Measurements from ENCODE around the gene TMEM269. TPM values are rescaled to one million over a fixed set of nuclear protein-coding genes. Genes with fewer than 3 reads are reported as not detected.

TMEM269 gene
- total and polyA plus RNA-seq, 9 of the 15 experiments (the other 6 are each of a cell fraction or from before 2014, with no cell fraction given), result 0.09 to 0.49 (median 0.21) TPM

GRCh38 chr1:42766741-42767509 is 17.9 kb upstream of the TMEM269 start, which contains the start of the genes C1orf50 and P3H1 (continued):
- 0 out of 4 replicates have a peak, but pooled peaks of 1 of the 2 experiments have one; percentile 88 for TF ChIP-seq TEAD1 (CRISPR knock-in tag; IDR thresholded peaks at IDR 0.05)
- TF ChIP-seq ETS1 (conservative IDR thresholded peaks at IDR 0.05; ENCODE audit: control insufficient read depth, low read depth, low read length), result peak; percentile 24; the same call in 1 of the 2 replicates
- TF ChIP-seq, protein P1, sequence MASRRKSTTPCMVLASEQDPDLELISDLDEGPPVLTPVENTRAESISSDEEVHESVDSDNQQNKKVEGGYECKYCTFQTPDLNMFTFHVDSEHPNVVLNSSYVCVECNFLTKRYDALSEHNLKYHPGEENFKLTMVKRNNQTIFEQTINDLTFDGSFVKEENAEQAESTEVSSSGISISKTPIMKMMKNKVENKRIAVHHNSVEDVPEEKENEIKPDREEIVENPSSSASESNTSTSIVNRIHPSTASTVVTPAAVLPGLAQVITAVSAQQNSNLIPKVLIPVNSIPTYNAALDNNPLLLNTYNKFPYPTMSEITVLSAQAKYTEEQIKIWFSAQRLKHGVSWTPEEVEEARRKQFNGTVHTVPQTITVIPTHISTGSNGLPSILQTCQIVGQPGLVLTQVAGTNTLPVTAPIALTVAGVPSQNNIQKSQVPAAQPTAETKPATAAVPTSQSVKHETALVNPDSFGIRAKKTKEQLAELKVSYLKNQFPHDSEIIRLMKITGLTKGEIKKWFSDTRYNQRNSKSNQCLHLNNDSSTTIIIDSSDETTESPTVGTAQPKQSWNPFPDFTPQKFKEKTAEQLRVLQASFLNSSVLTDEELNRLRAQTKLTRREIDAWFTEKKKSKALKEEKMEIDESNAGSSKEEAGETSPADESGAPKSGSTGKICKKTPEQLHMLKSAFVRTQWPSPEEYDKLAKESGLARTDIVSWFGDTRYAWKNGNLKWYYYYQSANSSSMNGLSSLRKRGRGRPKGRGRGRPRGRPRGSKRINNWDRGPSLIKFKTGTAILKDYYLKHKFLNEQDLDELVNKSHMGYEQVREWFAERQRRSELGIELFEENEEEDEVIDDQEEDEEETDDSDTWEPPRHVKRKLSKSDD (conservative IDR thresholded peaks at IDR 0.05; ENCODE audit: low read length), result 0 out of 2 replicates have a peak, but pooled peaks have one; percentile 47
- TF ChIP-seq ADNP (tag; IDR thresholded peaks at IDR 0.05), result no peak
- no peak for TF ChIP-seq PHTF2 (CRISPR knock-in tag; IDR thresholded peaks at IDR 0.05)
- no peak for TF ChIP-seq FOXM1 (IDR thresholded peaks at IDR 0.05; ENCODE audit: low read depth)
- 0 out of 2 replicates have a peak, but pooled peaks have one; percentile 83 for TF ChIP-seq FOXM1 (CRISPR knock-in tag; IDR thresholded peaks at IDR 0.05; ENCODE audit: low read depth)
- no peak for TF ChIP-seq KLF6 (CRISPR knock-in tag; IDR thresholded peaks at IDR 0.05; ENCODE audit: borderline replicate concordance)
- TF ChIP-seq ZNF431 (CRISPR knock-in tag; IDR thresholded peaks at IDR 0.05), result no peak
- peak; percentile 82 for TF ChIP-seq HNRNPLL (IDR thresholded peaks at IDR 0.05; ENCODE audit: low read depth, low read length, poor library complexity, severe bottlenecking)
- no peak for TF ChIP-seq RERE (CRISPR knock-in tag; IDR thresholded peaks at IDR 0.05; ENCODE audit: borderline replicate concordance)
